Suprapubic skin (tissue), 4 donors: ENCODE data around the gene STAB2. TPM values are rescaled to one million over a fixed set of nuclear protein-coding genes. Genes with fewer than 3 reads are reported as not detected.

Source experiments
- DNase-seq, 2 donors: peaks; one replicate each; pipeline ENCODE4 v3.0.0-alpha.2; 2019; ENCODE audit warnings: low spot score in 2 of 2
- H3K27ac ChIP-seq: fragments of 200-600 bp; sonication (generic); one replicate; pipeline ENCODE4 v1.5.1; 2019
- H3K27me3 ChIP-seq: fragments of 200-600 bp; sonication (generic); one replicate; pipeline ENCODE4 v1.5.1; 2019
- H3K36me3 ChIP-seq: fragments of 200-600 bp; sonication (generic); one replicate; pipeline ENCODE4 v1.5.1; 2019
- H3K4me1 ChIP-seq: fragments of 200-600 bp; sonication (generic); one replicate; pipeline ENCODE4 v1.5.1; 2019
- H3K4me3 ChIP-seq: fragments of 200-600 bp; sonication (generic); one replicate; pipeline ENCODE4 v1.5.1; 2019; ENCODE audit warnings: mild to moderate bottlenecking
- H3K9me3 ChIP-seq: fragments of 200-600 bp; sonication (generic); one replicate; pipeline ENCODE4 v1.5.1; 2019
- CTCF ChIP-seq, 2 donors: fragments of 200-600 bp in 1 of 2; fragments of 450-650 bp in 1 of 2; sonication (generic) in 1 of 2; IDR thresholded peaks; one replicate each; pipeline ENCODE4 v1.5.1; 2016 to 2019; ENCODE audit warnings: antibody characterized with exemption in 2 of 2, mild to moderate bottlenecking in 1 of 2, moderate library complexity in 1 of 2
- EP300 ChIP-seq: sonication (generic); formaldehyde crosslinking; IDR thresholded peaks from one replicate; pipeline ENCODE4 v1.6.1; 2017; ENCODE audit warnings: antibody characterized with exemption
- POLR2A ChIP-seq, 2 donors: fragments of 450-650 bp; IDR thresholded peaks; one replicate each; pipeline ENCODE4 v1.6.1; 2017; ENCODE audit warnings: antibody characterized with exemption in 2 of 2, mild to moderate bottlenecking in 2 of 2, moderate library complexity in 2 of 2
- POLR2AphosphoS5 ChIP-seq, 3 donors: sonication (generic); formaldehyde crosslinking; IDR thresholded peaks; one replicate each; pipeline ENCODE4 v1.6.1; 2017; ENCODE audit warnings: antibody characterized with exemption in 3 of 3
- WGBS: methylation state at CpG from one replicate; pipeline ENCODE4 v1.1.5; 2018; 5-methylcytosine and 5-hydroxymethylcytosine counted together
- total RNA-seq, 4 donors: library from RNA; depleted of rRNA; stranded (reverse); fragments of >200 nt; gene quantifications; one replicate each; pipeline ENCODE4 v1.1.0, GENCODE V29; 2016

The STAB2 gene
- total RNA-seq, 4 donors from 2014 or later: 0.34 TPM; not detected in 3

- TF ChIP-seq CTCF (IDR thresholded peaks at IDR 0.05): no peak
- no peak for TF ChIP-seq POLR2A (IDR thresholded peaks at IDR 0.05)
- no peak for TF ChIP-seq EP300
- TF ChIP-seq POLR2AphosphoS5 (IDR thresholded peaks at IDR 0.05): no peak
- Histone ChIP-seq H3K9me3 (no peaks in the 10 kb centered on the region), H3K4me1 (no peaks in the 10 kb centered on the region), H3K36me3 (no peaks in the 10 kb centered on the region), H3K27me3 (no peaks in the 10 kb centered on the region), H3K27ac (no peak overlapping the region), H3K4me3 (no peak overlapping the region)
- DNase-seq: no peak
- WGBS: 91% methylated on average over 10 of the region's 10 CpGs
Observed at GRCh38 chr12:103672401-103673119, 85.5 kb downstream of the STAB2 start.

- DNase-seq: no peak
- H3K36me3 ChIP-seq: no peaks in the 10 kb centered on the region
- TF ChIP-seq CTCF (IDR thresholded peaks at IDR 0.05) (no peak), EP300 (no peak), POLR2AphosphoS5 (IDR thresholded peaks at IDR 0.05) (no peak), POLR2A (IDR thresholded peaks at IDR 0.05) (no peak)
- no peaks in the 10 kb centered on the region for H3K27me3 ChIP-seq
- WGBS: 68% methylated on average over 3 of the region's 6 CpGs
- no peaks in the 10 kb centered on the region for H3K9me3 ChIP-seq
- H3K4me3 ChIP-seq: no peak overlapping the region
- H3K4me1 ChIP-seq: no peaks in the 10 kb centered on the region
- H3K27ac ChIP-seq: no peak overlapping the region
Observed at GRCh38 chr12:103673487-103673886, 86.4 kb downstream of the STAB2 start.

- Histone ChIP-seq H3K4me1 (no peaks in the 10 kb centered on the region), H3K27me3 (no peaks in the 10 kb centered on the region), H3K36me3 (no peaks in the 10 kb centered on the region), H3K9me3 (no peaks in the 10 kb centered on the region), H3K4me3 (no peak overlapping the region), H3K27ac (no peak overlapping the region)
- TF ChIP-seq POLR2AphosphoS5 (IDR thresholded peaks at IDR 0.05) (no peak), POLR2A (IDR thresholded peaks at IDR 0.05) (no peak), EP300 (no peak), CTCF (IDR thresholded peaks at IDR 0.05) (no peak)
- 84% methylated on average over 5 of the region's 10 CpGs for WGBS
- DNase-seq: no peak
Observed at GRCh38 chr12:103673891-103674375, 86.9 kb downstream of the STAB2 start.

GRCh38 chr12:103676893-103677292, 89.8 kb downstream of the STAB2 start:
- Histone ChIP-seq H3K27me3 (no peaks in the 10 kb centered on the region), H3K9me3 (no peaks in the 10 kb centered on the region), H3K36me3 (no peaks in the 10 kb centered on the region), H3K4me1 (no peaks in the 10 kb centered on the region), H3K4me3 (no peak overlapping the region), H3K27ac (no peak overlapping the region)
- TF ChIP-seq POLR2A (IDR thresholded peaks at IDR 0.05): no peak
- no peak for TF ChIP-seq EP300
- TF ChIP-seq POLR2AphosphoS5 (IDR thresholded peaks at IDR 0.05): no peak
- 59% methylated on average over 3 of the region's 3 CpGs for WGBS
- no peak for DNase-seq

GRCh38 chr12:103677341-103677740, 90.3 kb downstream of the STAB2 start:
- Histone ChIP-seq H3K4me3 (no peak overlapping the region), H3K36me3 (no peaks in the 10 kb centered on the region), H3K27ac (no peak overlapping the region), H3K9me3 (no peaks in the 10 kb centered on the region), H3K27me3 (no peaks in the 10 kb centered on the region), H3K4me1 (no peaks in the 10 kb centered on the region)
- TF ChIP-seq EP300: no peak
- no peak for TF ChIP-seq CTCF (IDR thresholded peaks at IDR 0.05)
- no peak for TF ChIP-seq POLR2A (IDR thresholded peaks at IDR 0.05)
- TF ChIP-seq POLR2AphosphoS5 (IDR thresholded peaks at IDR 0.05): no peak
- DNase-seq: no peak
- WGBS: 40% methylated on average over 8 of the region's 8 CpGs
